ENCODE results near the gene PFDN4. TPM values are rescaled to one million over a fixed set of nuclear protein-coding genes. Genes with fewer than 3 reads are reported as not detected.

PFDN4 gene
- polyA plus RNA-seq, 1 of the 3 experiments (the other 2 are of a cell fraction), result 44.0 TPM

DNA sequence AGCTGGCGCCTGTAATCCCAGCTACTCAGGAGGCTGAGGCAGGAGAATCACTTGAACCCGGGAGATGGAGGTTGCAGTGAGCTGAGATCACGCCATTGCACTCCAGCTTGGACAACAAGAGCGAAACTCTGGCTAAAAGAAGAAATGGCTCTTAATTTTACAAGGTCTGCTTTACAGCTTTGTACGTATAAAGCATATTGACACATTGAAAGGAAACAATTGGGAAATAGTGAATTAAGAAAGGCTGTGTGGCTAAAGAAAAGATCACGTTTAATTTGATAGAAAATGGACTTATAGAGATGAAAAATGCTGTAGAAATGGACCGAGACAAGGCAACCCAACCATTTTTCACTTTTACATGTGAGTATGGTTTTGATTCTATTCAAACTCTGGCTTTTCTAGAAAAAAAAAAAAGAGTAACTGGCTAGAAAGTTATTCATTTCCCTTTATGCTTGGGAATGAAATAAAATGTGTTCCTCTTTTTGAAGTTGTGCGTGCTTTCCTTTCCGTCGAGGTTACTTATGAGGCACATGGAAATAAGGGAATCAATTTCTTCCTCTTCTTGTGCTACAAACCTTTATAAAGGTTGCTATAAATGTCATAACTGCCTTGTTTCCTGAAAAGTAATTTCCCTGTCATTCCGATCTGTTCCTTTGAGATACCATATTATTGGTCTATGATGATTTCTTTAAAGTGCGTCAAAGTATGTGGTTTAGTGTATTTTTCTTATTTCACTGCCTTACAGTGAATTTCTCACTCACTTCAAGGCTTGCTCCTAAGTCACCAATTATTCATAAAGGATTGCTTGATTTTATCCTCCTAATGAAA lies 29.4 kb downstream of the PFDN4 start:
- Histone ChIP-seq H3K27me3 (ENCODE audit: insufficient read depth) (no peaks in the 10 kb centered on the region), H3K79me2 (ENCODE audit: insufficient read depth) (no peaks in the 10 kb centered on the region), H4K20me1 (ENCODE audit: insufficient read depth) (no peaks in the 10 kb centered on the region), H3K9ac (no peak overlapping the region), H2AFZ (ENCODE audit: low read depth) (no peak overlapping the region), H3F3A (replicated peaks; ENCODE audit: insufficient read depth) (no peaks in the 10 kb centered on the region), H3K9me2 (no peaks in the 10 kb centered on the region), H3K4me3 (ENCODE audit: low read depth in 2 of 2, low read length in 1 of 2) (no peak overlapping the region), H3K27ac (ENCODE audit: low read depth in 2 of 2, low read length in 1 of 2) (no peak overlapping the region), H3K36me3 (replicated peaks in 1 of 2; ENCODE audit: control insufficient read depth in 1 of 2, insufficient read depth in 2 of 2, low read length in 1 of 2) (no peaks in the 10 kb centered on the region), H3K9me3 (no peaks in the 10 kb centered on the region), H3K4me1 (ENCODE audit: control insufficient read depth in 1 of 2, insufficient read depth in 2 of 2, low read depth in 1 of 2, low read length in 1 of 2) (no peaks in the 10 kb centered on the region), H3K4me2 (no peak overlapping the region)
- ChIA-PET POLR2A (no interaction called here), CTCF (no interaction called here)
- 40% methylated on average over 12 of the region's 12 CpGs for WGBS (ENCODE audit: low lambda C conversion rate)
- DNase-seq, result no peak
- TF ChIP-seq JUND (IDR thresholded peaks at IDR 0.05) (no peak), NRF1 (IDR thresholded peaks at IDR 0.05; ENCODE audit: low read depth, low read length) (no peak), POLR2AphosphoS5 (IDR thresholded peaks at IDR 0.05; ENCODE audit: low read depth, low read length) (no peak), FOSL2 (IDR thresholded peaks at IDR 0.05; ENCODE audit: borderline replicate concordance, low read depth) (no peak)

DNA sequence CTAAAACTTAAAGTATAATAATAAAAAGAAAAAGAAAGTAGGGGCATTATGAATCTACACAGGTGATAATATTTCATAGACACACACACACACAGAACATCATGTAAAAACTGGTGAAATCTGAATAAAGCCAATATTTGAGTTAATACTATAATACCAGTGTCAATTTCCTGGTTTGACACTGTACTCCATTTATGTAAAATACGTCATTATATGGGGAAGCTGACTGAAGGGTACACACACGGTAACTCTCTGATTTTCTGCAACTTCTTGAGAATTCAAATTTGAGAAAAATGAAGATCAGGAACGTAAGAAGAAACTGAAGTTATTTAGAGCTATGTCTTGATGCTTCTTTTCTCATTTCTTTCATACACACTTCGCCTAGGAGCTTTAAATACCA lies 36.2 kb downstream of the PFDN4 start:
- POLR2A ChIA-PET, result no interaction called here
- Histone ChIP-seq H3K27me3 (ENCODE audit: insufficient read depth) (no peaks in the 10 kb centered on the region), H3K9me2 (no peaks in the 10 kb centered on the region), H3K9ac (no peak overlapping the region), H3K4me2 (no peak overlapping the region), H3K4me3 (ENCODE audit: low read depth in 2 of 2, low read length in 1 of 2) (no peak overlapping the region), H3K4me1 (ENCODE audit: control insufficient read depth in 1 of 2, insufficient read depth in 2 of 2, low read depth in 1 of 2, low read length in 1 of 2) (no peaks in the 10 kb centered on the region), H3F3A (replicated peaks; ENCODE audit: insufficient read depth) (no peaks in the 10 kb centered on the region), H3K79me2 (ENCODE audit: insufficient read depth) (no peaks in the 10 kb centered on the region), H4K20me1 (ENCODE audit: insufficient read depth) (no peaks in the 10 kb centered on the region), H3K9me3 (no peaks in the 10 kb centered on the region), H2AFZ (ENCODE audit: low read depth) (no peak overlapping the region), H3K27ac (ENCODE audit: low read depth in 2 of 2, low read length in 1 of 2) (no peak overlapping the region), H3K36me3 (replicated peaks in 1 of 2; ENCODE audit: control insufficient read depth in 1 of 2, insufficient read depth in 2 of 2, low read length in 1 of 2) (no peaks in the 10 kb centered on the region)
- TF ChIP-seq, protein P1, sequence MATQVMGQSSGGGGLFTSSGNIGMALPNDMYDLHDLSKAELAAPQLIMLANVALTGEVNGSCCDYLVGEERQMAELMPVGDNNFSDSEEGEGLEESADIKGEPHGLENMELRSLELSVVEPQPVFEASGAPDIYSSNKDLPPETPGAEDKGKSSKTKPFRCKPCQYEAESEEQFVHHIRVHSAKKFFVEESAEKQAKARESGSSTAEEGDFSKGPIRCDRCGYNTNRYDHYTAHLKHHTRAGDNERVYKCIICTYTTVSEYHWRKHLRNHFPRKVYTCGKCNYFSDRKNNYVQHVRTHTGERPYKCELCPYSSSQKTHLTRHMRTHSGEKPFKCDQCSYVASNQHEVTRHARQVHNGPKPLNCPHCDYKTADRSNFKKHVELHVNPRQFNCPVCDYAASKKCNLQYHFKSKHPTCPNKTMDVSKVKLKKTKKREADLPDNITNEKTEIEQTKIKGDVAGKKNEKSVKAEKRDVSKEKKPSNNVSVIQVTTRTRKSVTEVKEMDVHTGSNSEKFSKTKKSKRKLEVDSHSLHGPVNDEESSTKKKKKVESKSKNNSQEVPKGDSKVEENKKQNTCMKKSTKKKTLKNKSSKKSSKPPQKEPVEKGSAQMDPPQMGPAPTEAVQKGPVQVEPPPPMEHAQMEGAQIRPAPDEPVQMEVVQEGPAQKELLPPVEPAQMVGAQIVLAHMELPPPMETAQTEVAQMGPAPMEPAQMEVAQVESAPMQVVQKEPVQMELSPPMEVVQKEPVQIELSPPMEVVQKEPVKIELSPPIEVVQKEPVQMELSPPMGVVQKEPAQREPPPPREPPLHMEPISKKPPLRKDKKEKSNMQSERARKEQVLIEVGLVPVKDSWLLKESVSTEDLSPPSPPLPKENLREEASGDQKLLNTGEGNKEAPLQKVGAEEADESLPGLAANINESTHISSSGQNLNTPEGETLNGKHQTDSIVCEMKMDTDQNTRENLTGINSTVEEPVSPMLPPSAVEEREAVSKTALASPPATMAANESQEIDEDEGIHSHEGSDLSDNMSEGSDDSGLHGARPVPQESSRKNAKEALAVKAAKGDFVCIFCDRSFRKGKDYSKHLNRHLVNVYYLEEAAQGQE (IDR thresholded peaks at IDR 0.05; ENCODE audit: low read depth, low read length), result no peak
- no peak for TF ChIP-seq ELF1 (IDR thresholded peaks at IDR 0.05)
- TF ChIP-seq GABPA (IDR thresholded peaks at IDR 0.05; ENCODE audit: low read depth), result no peak
- TF ChIP-seq, protein P2, sequence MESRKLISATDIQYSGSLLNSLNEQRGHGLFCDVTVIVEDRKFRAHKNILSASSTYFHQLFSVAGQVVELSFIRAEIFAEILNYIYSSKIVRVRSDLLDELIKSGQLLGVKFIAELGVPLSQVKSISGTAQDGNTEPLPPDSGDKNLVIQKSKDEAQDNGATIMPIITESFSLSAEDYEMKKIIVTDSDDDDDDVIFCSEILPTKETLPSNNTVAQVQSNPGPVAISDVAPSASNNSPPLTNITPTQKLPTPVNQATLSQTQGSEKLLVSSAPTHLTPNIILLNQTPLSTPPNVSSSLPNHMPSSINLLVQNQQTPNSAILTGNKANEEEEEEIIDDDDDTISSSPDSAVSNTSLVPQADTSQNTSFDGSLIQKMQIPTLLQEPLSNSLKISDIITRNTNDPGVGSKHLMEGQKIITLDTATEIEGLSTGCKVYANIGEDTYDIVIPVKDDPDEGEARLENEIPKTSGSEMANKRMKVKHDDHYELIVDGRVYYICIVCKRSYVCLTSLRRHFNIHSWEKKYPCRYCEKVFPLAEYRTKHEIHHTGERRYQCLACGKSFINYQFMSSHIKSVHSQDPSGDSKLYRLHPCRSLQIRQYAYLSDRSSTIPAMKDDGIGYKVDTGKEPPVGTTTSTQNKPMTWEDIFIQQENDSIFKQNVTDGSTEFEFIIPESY (IDR thresholded peaks at IDR 0.05; ENCODE audit: borderline replicate concordance, low read depth), result no peak
- no peak for TF ChIP-seq MXI1 (IDR thresholded peaks at IDR 0.05; ENCODE audit: low read depth, low read length)
- TF ChIP-seq, protein P3, sequence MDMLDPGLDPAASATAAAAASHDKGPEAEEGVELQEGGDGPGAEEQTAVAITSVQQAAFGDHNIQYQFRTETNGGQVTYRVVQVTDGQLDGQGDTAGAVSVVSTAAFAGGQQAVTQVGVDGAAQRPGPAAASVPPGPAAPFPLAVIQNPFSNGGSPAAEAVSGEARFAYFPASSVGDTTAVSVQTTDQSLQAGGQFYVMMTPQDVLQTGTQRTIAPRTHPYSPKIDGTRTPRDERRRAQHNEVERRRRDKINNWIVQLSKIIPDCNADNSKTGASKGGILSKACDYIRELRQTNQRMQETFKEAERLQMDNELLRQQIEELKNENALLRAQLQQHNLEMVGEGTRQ (IDR thresholded peaks at IDR 0.05; ENCODE audit: borderline replicate concordance, low read depth, low read length), result no peak
- TF ChIP-seq CHD2 (IDR thresholded peaks at IDR 0.05; ENCODE audit: low read length, partially characterized antibody), result no peak
- no peak for TF ChIP-seq TCF12 (IDR thresholded peaks at IDR 0.05)
- no peak for TF ChIP-seq EP300 (IDR thresholded peaks at IDR 0.05; ENCODE audit: borderline replicate concordance in 1 of 2, low read depth in 1 of 2, low read length in 1 of 2)
- no peak for TF ChIP-seq MEF2A (IDR thresholded peaks at IDR 0.05; ENCODE audit: borderline replicate concordance, low read depth)
- TF ChIP-seq, protein P4, sequence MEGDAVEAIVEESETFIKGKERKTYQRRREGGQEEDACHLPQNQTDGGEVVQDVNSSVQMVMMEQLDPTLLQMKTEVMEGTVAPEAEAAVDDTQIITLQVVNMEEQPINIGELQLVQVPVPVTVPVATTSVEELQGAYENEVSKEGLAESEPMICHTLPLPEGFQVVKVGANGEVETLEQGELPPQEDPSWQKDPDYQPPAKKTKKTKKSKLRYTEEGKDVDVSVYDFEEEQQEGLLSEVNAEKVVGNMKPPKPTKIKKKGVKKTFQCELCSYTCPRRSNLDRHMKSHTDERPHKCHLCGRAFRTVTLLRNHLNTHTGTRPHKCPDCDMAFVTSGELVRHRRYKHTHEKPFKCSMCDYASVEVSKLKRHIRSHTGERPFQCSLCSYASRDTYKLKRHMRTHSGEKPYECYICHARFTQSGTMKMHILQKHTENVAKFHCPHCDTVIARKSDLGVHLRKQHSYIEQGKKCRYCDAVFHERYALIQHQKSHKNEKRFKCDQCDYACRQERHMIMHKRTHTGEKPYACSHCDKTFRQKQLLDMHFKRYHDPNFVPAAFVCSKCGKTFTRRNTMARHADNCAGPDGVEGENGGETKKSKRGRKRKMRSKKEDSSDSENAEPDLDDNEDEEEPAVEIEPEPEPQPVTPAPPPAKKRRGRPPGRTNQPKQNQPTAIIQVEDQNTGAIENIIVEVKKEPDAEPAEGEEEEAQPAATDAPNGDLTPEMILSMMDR (IDR thresholded peaks at IDR 0.05), result no peak
- TF ChIP-seq JUND (IDR thresholded peaks at IDR 0.05), result no peak
- no peak for TF ChIP-seq FOXJ3 (CRISPR knock-in tag; IDR thresholded peaks at IDR 0.05)
- no peak for TF ChIP-seq FOXM1 (IDR thresholded peaks at IDR 0.05; ENCODE audit: low read depth)
- no peak for TF ChIP-seq NRF1 (IDR thresholded peaks at IDR 0.05; ENCODE audit: low read depth, low read length)
- no peak for TF ChIP-seq TAF1 (IDR thresholded peaks at IDR 0.05; ENCODE audit: borderline replicate concordance, low read depth, low read length)
- no peak for TF ChIP-seq NFIC (IDR thresholded peaks at IDR 0.05; ENCODE audit: borderline replicate concordance)
- CTCF ChIA-PET, result no interaction called here
- WGBS (ENCODE audit: low lambda C conversion rate), result 32% methylated on average over 4 of the region's 4 CpGs
- DNase-seq, result no peak
